GM23338 (cell line): ENCODE measurements around the gene ATOSA. TPM values are rescaled to one million over a fixed set of nuclear protein-coding genes. Genes with fewer than 3 reads are reported as not detected.

Source experiments
- ATAC-seq: fragments of 200-7000 bp; cut with Tn5 transposase; 3 replicates; pipeline ENCODE4 v1.9.1; 2020
- DNase-seq: peaks from one replicate; pipeline ENCODE4 v3.0.0-alpha.2; 2015; ENCODE audit warnings: low spot score
- H2AFZ ChIP-seq: fragments of 200-600 bp; sonication (generic); 2 replicates; pipeline ENCODE4 v1.8.0; 2016; ENCODE audit warnings: antibody characterized with exemption, mild to moderate bottlenecking, moderate library complexity
- H3F3A ChIP-seq: fragments of 200-600 bp; sonication (generic); replicated peaks from 2 replicates; pipeline ENCODE4 v1.8.0; 2017; ENCODE audit warnings: antibody characterized with exemption, mixed run types, low read depth
- H3K27ac ChIP-seq: fragments of 200-600 bp; sonication (generic); 2 replicates; pipeline ENCODE4 v1.6.1; 2016; ENCODE audit warnings: low read depth
- H3K27me3 ChIP-seq: fragments of 200-600 bp; sonication (generic); 2 replicates; pipeline ENCODE4 v1.8.0; 2016; ENCODE audit warnings: mild to moderate bottlenecking, mixed run types, moderate library complexity; ENCODE audit not compliant: insufficient read depth
- H3K36me3 ChIP-seq: fragments of 200-600 bp; sonication (generic); 2 replicates; pipeline ENCODE4 v1.8.0; 2016; ENCODE audit warnings: mild to moderate bottlenecking; ENCODE audit not compliant: insufficient read depth
- H3K4me1 ChIP-seq: fragments of 200-600 bp; sonication (generic); 2 replicates; pipeline ENCODE4 v1.8.0; 2016; ENCODE audit warnings: mild to moderate bottlenecking, moderate library complexity; ENCODE audit not compliant: insufficient read depth
- H3K4me2 ChIP-seq: fragments of 200-600 bp; sonication (generic); 2 replicates; pipeline ENCODE4 v1.7.1; 2017; ENCODE audit warnings: mixed run types
- H3K4me3 ChIP-seq: fragments of 200-600 bp; sonication (generic); 2 replicates; pipeline ENCODE4 v1.6.1; 2016; ENCODE audit warnings: mixed run types
- H3K79me2 ChIP-seq: fragments of 200-600 bp; sonication (generic); replicated peaks from 2 replicates; pipeline ENCODE4 v1.8.0; 2017; ENCODE audit warnings: mild to moderate bottlenecking; ENCODE audit not compliant: insufficient read depth
- H3K9me2 ChIP-seq: fragments of 200-600 bp; sonication (generic); 2 replicates; pipeline ENCODE4 v1.8.0; 2017; ENCODE audit not compliant: insufficient read depth
- H4K20me1 ChIP-seq: fragments of 200-600 bp; sonication (generic); replicated peaks from 2 replicates; pipeline ENCODE4 v1.8.0; 2017; ENCODE audit warnings: mild to moderate bottlenecking; ENCODE audit not compliant: insufficient read depth
- H3K27ac Mint-ChIP-seq: 2 replicates; pipeline ENCODE4 v1.8.0; 2020; ENCODE audit warnings: inconsistent platforms, mild to moderate bottlenecking, moderate library complexity, mixed read lengths
- H3K27me3 Mint-ChIP-seq: 3 replicates; pipeline ENCODE4 v1.8.0; 2022; ENCODE audit warnings: low read depth, mild to moderate bottlenecking, moderate library complexity, mixed read lengths, inconsistent platforms; ENCODE audit not compliant: insufficient read depth, poor library complexity
- H3K36me3 Mint-ChIP-seq: 3 replicates; pipeline ENCODE4 v1.8.0; 2021; ENCODE audit warnings: low read depth, mild to moderate bottlenecking, inconsistent platforms, moderate library complexity, mixed read lengths
- H3K4me1 Mint-ChIP-seq: 3 replicates; pipeline ENCODE4 v1.8.0; 2020; ENCODE audit warnings: mild to moderate bottlenecking, inconsistent platforms, mixed read lengths
- H3K4me3 Mint-ChIP-seq: 3 replicates; pipeline ENCODE4 v1.8.0; 2021; ENCODE audit warnings: moderate library complexity, mild to moderate bottlenecking, inconsistent platforms, mixed read lengths
- H3K9me3 Mint-ChIP-seq: 3 replicates; pipeline ENCODE4 v1.8.0; 2020; ENCODE audit warnings: moderate library complexity, mild to moderate bottlenecking, inconsistent platforms, mixed read lengths
- CREB1 ChIP-seq: fragments of 250-450 bp; sonication (Bioruptor Pico); IDR thresholded peaks from 2 replicates; pipeline ENCODE4 v1.5.0; 2020; ENCODE audit warnings: low read depth, mild to moderate bottlenecking, moderate library complexity
- EZH2phosphoT487 ChIP-seq: fragments of 200-600 bp; sonication (generic); IDR thresholded peaks from one replicate; pipeline ENCODE4 v1.8.1; 2018; ENCODE audit warnings: antibody characterized with exemption; ENCODE audit not compliant: unreplicated experiment
- JUNB ChIP-seq: IDR thresholded peaks from one replicate; pipeline ENCODE4 v1.6.1; 2016; ENCODE audit warnings: antibody characterized with exemption; ENCODE audit not compliant: unreplicated experiment
- NANOG ChIP-seq: IDR thresholded peaks from 2 replicates; pipeline ENCODE4 v1.6.1; 2016; ENCODE audit warnings: antibody characterized with exemption, borderline replicate concordance
- POLR2AphosphoS5 ChIP-seq: IDR thresholded peaks from 2 replicates; pipeline ENCODE4 v1.6.1; 2016; ENCODE audit warnings: antibody characterized with exemption, low read depth
- STAT1 ChIP-seq: IDR thresholded peaks from one replicate; pipeline ENCODE4 v1.6.1; 2016; ENCODE audit warnings: antibody characterized with exemption; ENCODE audit not compliant: unreplicated experiment
- ZNF114 ChIP-seq: fragments of 250-450 bp; sonication (Bioruptor Pico); IDR thresholded peaks from 2 replicates; pipeline ENCODE4 v1.5.0; 2020; ENCODE audit warnings: mild to moderate bottlenecking, moderate library complexity
- polyA plus RNA-seq: library from polyadenylated mRNA; unstranded; fragments of >200 nt; fragmentation: Nextera tagmentation; extraction: Ambion mirVana; gene quantifications from 2 replicates; pipeline ENCODE4 v1.2.1, GENCODE V29; 2016
- total RNA-seq: library from RNA; depleted of rRNA; stranded (reverse); fragments of >200 nt; shearing (Covaris generic); gene quantifications from 2 replicates; pipeline ENCODE4 v1.2.3, GENCODE V29; 2014
- TF ChIP-seq, protein P1 (sequence below): IDR thresholded peaks from 2 replicates; pipeline ENCODE4 v1.6.1; 2016; ENCODE audit warnings: antibody characterized with exemption
- TF ChIP-seq, protein P2 (sequence below): IDR thresholded peaks from one replicate; pipeline ENCODE4 v1.6.1; 2018; ENCODE audit warnings: antibody characterized with exemption; ENCODE audit not compliant: unreplicated experiment
- TF ChIP-seq, protein P3 (sequence below), 2 experiments: fragments of 200-600 bp in 1 of 2; sonication (generic) in 1 of 2; conservative IDR thresholded peaks; 2 replicates each; pipeline versions ENCODE4 v1.5.1 to v1.6.1; 2016 to 2017; ENCODE audit warnings: antibody characterized with exemption in 2 of 2, low read depth in 2 of 2, mild to moderate bottlenecking in 2 of 2, moderate library complexity in 1 of 2

Gene ATOSA
- total and polyA plus RNA-seq, 2 experiments from 2014 or later: 6.2 to 14.0 TPM

DNA sequence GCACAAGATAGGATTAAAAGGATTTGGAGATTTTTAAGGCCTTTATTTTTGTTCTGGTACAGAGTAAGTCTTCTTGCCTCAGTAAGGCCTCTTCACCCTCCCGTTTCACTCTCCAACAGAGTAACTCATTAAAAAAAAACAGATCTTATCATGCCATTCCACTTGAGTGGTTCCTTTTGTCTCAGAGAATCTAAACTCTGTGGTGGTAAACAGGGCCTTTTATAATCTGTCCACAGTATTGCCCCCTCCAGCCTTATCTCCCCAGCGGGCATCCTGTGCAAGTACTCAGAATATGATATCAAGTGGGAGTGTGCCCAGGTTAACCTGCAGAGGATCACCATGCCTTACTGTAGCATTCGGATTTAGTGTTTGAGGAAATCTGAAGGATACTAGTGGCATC lies 20.3 kb upstream of the ATOSA start:
- Histone ChIP-seq H3K4me2 (no peak overlapping the region), H3F3A (no peaks in the 10 kb centered on the region), H3K36me3 (no peaks in the 10 kb centered on the region), H3K27me3 (no peaks in the 10 kb centered on the region), H3K4me1 (peaks cover 7% of the 10 kb centered on the region), H3K27ac (no peak overlapping the region), H3K9me2 (no peaks in the 10 kb centered on the region), H2AFZ (no peak overlapping the region), H3K4me3 (no peak overlapping the region), H4K20me1 (no peaks in the 10 kb centered on the region), H3K79me2 (no peaks in the 10 kb centered on the region)
- Mint-ChIP-seq H3K36me3 (no peaks in the 10 kb centered on the region), H3K27me3 (no peaks in the 10 kb centered on the region), H3K4me1 (peaks cover 7% of the 10 kb centered on the region; the same call in 2 of the 3 replicates), H3K9me3 (no peaks in the 10 kb centered on the region), H3K4me3 (no peak overlapping the region), H3K27ac (no peak overlapping the region)
- no peak for ATAC-seq
- no peak for DNase-seq
- TF ChIP-seq, protein P1, sequence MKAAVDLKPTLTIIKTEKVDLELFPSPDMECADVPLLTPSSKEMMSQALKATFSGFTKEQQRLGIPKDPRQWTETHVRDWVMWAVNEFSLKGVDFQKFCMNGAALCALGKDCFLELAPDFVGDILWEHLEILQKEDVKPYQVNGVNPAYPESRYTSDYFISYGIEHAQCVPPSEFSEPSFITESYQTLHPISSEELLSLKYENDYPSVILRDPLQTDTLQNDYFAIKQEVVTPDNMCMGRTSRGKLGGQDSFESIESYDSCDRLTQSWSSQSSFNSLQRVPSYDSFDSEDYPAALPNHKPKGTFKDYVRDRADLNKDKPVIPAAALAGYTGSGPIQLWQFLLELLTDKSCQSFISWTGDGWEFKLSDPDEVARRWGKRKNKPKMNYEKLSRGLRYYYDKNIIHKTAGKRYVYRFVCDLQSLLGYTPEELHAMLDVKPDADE: no peak
- TF ChIP-seq, protein P2, sequence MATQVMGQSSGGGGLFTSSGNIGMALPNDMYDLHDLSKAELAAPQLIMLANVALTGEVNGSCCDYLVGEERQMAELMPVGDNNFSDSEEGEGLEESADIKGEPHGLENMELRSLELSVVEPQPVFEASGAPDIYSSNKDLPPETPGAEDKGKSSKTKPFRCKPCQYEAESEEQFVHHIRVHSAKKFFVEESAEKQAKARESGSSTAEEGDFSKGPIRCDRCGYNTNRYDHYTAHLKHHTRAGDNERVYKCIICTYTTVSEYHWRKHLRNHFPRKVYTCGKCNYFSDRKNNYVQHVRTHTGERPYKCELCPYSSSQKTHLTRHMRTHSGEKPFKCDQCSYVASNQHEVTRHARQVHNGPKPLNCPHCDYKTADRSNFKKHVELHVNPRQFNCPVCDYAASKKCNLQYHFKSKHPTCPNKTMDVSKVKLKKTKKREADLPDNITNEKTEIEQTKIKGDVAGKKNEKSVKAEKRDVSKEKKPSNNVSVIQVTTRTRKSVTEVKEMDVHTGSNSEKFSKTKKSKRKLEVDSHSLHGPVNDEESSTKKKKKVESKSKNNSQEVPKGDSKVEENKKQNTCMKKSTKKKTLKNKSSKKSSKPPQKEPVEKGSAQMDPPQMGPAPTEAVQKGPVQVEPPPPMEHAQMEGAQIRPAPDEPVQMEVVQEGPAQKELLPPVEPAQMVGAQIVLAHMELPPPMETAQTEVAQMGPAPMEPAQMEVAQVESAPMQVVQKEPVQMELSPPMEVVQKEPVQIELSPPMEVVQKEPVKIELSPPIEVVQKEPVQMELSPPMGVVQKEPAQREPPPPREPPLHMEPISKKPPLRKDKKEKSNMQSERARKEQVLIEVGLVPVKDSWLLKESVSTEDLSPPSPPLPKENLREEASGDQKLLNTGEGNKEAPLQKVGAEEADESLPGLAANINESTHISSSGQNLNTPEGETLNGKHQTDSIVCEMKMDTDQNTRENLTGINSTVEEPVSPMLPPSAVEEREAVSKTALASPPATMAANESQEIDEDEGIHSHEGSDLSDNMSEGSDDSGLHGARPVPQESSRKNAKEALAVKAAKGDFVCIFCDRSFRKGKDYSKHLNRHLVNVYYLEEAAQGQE: no peak
- TF ChIP-seq, protein P3, sequence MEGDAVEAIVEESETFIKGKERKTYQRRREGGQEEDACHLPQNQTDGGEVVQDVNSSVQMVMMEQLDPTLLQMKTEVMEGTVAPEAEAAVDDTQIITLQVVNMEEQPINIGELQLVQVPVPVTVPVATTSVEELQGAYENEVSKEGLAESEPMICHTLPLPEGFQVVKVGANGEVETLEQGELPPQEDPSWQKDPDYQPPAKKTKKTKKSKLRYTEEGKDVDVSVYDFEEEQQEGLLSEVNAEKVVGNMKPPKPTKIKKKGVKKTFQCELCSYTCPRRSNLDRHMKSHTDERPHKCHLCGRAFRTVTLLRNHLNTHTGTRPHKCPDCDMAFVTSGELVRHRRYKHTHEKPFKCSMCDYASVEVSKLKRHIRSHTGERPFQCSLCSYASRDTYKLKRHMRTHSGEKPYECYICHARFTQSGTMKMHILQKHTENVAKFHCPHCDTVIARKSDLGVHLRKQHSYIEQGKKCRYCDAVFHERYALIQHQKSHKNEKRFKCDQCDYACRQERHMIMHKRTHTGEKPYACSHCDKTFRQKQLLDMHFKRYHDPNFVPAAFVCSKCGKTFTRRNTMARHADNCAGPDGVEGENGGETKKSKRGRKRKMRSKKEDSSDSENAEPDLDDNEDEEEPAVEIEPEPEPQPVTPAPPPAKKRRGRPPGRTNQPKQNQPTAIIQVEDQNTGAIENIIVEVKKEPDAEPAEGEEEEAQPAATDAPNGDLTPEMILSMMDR (conservative IDR thresholded peaks at IDR 0.05; ENCODE audit: low read depth in 2 of 2): no peak
- TF ChIP-seq CREB1 (no peak), ZNF114 (no peak), STAT1 (no peak), JUNB (no peak), NANOG (no peak), POLR2AphosphoS5 (no peak), EZH2phosphoT487 (no peak)

DNA sequence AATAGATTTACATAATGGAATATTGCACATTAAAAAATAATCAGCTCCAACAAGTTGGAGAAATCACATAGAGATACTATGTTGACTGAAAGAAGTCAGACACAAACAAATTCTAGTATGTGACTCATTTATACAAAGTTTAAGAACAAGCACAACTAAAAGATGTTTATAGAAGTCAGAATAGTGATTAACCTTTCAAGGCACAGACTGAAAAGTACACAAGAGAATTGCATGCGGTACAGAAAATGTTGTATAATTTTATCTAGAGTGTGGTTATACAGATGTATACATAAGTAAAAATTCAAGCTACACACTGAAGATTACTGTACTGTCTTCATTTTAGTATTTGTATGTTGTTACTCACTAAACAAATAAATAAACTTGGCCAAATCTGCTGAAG lies 19.3 kb upstream of the ATOSA start:
- Histone ChIP-seq H3K36me3 (no peaks in the 10 kb centered on the region), H3K27ac (no peak overlapping the region)
- TF ChIP-seq, protein P3 (conservative IDR thresholded peaks at IDR 0.05; ENCODE audit: low read depth in 2 of 2): no peak
- TF ChIP-seq NANOG (no peak), EZH2phosphoT487 (no peak)

More for the DNA sequence above, 19.3 kb upstream of the ATOSA start:
- peaks cover 7% of the 10 kb centered on the region for H3K4me1 ChIP-seq
- Mint-ChIP-seq H3K27me3 (no peaks in the 10 kb centered on the region), H3K4me3 (no peak overlapping the region), H3K36me3 (no peaks in the 10 kb centered on the region), H3K4me1 (peaks cover 7% of the 10 kb centered on the region; the same call in 2 of the 3 replicates), H3K27ac (no peak overlapping the region), H3K9me3 (no peaks in the 10 kb centered on the region)
- no peak overlapping the region for H3K4me2 ChIP-seq
- no peaks in the 10 kb centered on the region for H3F3A ChIP-seq
- no peak overlapping the region for H2AFZ ChIP-seq
- DNase-seq (no peak), ATAC-seq (no peak)
- H3K79me2 ChIP-seq: no peaks in the 10 kb centered on the region
- H3K4me3 ChIP-seq: no peak overlapping the region
- no peaks in the 10 kb centered on the region for H3K27me3 ChIP-seq
- H3K9me2 ChIP-seq: no peaks in the 10 kb centered on the region
- no peaks in the 10 kb centered on the region for H4K20me1 ChIP-seq
